Measurements from ENCODE around the gene SRPRB. TPM values are rescaled to one million over a fixed set of nuclear protein-coding genes. Genes with fewer than 3 reads are reported as not detected.

The SRPRB gene
- total and polyA plus RNA-seq, 9 of the 15 experiments (the other 6 are each of a cell fraction or from before 2014, with no cell fraction given): 29.5 to 66.0 (median 41.4) TPM

DNA sequence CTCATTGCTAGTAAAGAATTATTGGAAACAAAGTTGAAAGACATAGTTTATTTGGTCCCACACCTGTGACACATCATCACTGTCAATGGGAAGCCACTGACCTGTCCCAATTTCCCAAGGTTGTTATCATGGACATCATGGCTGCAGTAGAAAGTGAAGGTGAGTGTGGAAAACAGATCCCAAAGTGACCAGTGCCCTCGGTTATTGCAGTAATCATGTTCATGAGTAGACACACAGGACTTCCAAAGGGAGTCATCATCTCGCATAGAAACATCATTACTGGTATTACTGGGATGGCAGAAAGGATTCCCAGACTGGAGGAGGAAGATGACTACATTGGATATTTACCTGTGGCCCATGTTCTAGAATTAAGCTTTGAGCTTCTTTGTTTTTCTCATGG, 44.7 kb upstream of the SRPRB start (continued):
- TF ChIP-seq, protein P1, sequence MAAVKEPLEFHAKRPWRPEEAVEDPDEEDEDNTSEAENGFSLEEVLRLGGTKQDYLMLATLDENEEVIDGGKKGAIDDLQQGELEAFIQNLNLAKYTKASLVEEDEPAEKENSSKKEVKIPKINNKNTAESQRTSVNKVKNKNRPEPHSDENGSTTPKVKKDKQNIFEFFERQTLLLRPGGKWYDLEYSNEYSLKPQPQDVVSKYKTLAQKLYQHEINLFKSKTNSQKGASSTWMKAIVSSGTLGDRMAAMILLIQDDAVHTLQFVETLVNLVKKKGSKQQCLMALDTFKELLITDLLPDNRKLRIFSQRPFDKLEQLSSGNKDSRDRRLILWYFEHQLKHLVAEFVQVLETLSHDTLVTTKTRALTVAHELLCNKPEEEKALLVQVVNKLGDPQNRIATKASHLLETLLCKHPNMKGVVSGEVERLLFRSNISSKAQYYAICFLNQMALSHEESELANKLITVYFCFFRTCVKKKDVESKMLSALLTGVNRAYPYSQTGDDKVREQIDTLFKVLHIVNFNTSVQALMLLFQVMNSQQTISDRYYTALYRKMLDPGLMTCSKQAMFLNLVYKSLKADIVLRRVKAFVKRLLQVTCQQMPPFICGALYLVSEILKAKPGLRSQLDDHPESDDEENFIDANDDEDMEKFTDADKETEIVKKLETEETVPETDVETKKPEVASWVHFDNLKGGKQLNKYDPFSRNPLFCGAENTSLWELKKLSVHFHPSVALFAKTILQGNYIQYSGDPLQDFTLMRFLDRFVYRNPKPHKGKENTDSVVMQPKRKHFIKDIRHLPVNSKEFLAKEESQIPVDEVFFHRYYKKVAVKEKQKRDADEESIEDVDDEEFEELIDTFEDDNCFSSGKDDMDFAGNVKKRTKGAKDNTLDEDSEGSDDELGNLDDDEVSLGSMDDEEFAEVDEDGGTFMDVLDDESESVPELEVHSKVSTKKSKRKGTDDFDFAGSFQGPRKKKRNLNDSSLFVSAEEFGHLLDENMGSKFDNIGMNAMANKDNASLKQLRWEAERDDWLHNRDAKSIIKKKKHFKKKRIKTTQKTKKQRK (IDR thresholded peaks at IDR 0.05; ENCODE audit: borderline replicate concordance, low read depth, low read length): no peak

DNA sequence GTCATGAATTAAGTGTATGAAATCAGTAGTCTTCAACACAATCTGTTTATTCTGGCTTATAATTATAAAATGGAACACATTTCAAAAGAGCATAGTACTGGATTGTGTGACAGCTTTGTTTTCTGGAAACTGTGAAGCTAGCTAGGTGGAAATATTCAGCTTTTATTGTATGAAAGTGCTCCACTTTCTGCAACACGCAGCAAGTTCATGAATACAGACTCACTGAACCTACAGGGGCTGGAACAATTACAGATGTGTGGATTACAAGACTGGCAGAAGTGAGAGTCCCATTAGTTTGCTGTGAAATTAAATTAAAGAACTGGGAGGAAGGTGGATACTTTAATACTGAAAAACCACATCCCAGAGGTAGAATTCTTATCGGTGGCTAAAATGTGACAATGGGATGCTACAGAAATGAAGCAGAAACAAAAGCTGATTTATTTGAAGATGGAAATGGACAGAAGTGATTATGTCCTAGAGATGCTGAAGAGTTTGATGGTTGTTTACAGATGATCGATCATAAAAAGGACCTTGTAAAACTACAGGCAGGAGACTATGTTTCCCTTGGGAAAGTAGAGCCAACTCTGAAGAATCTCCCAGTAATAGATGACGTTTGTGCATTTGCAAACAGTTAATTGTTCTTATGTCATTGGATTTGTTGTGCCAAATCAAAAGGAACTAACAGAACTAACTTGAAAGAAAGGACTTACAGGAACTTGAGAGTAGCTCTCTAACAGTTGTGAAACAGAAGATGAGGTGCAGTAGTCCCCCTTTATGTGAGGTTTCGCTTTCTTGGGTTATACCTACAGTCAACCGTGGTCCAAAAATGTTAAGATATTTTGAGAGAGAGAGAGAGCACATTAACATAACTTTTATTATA, 43.8 kb upstream of the SRPRB start:
- Histone ChIP-seq H3K9me1 (ENCODE audit: control insufficient read depth, insufficient read depth, low read length) (no peaks in the 10 kb centered on the region), H4K20me1 (replicated peaks; ENCODE audit: control insufficient read depth, insufficient read depth, low read length) (no peaks in the 10 kb centered on the region), H3K9me3 (replicated peaks; ENCODE audit: control insufficient read depth, insufficient read depth, low read depth, low read length) (no peaks in the 10 kb centered on the region), H2AFZ (ENCODE audit: low read depth, low read length) (no peak overlapping the region), H3K4me1 (replicated peaks in 1 of 2; ENCODE audit: control insufficient read depth in 2 of 2, insufficient read depth in 2 of 2, low read length in 2 of 2) (no peaks in the 10 kb centered on the region), H3K4me3 (no peak overlapping the region), H3K79me2 (ENCODE audit: control insufficient read depth, insufficient read depth, low read length) (no peaks in the 10 kb centered on the region), H3K4me2 (ENCODE audit: insufficient read depth, low read length) (no peak overlapping the region), H3K9ac (ENCODE audit: insufficient read depth in 1 of 2, low read depth in 2 of 2, low read length in 2 of 2) (no peak overlapping the region), H3K36me3 (ENCODE audit: control insufficient read depth, insufficient read depth, low read length) (no peaks in the 10 kb centered on the region), H3K27me3 (ENCODE audit: control insufficient read depth in 2 of 2, insufficient read depth in 2 of 2, low read length in 2 of 2) (peaks cover 0 to 14% of the 10 kb centered on the region in 2 experiments; a peak in 2 of 5 replicates), H3K27ac (ENCODE audit: extremely low read depth, low read depth, low read length) (no peak overlapping the region)
- DNase-seq (ENCODE audit: extremely low read depth in 1 of 4, low spot score in 3 of 4): no peak
- in situ Hi-C loops (cut with MboI): no loop called here
- TF ChIP-seq TAL1 (IDR thresholded peaks at IDR 0.05) (no peak), ZFX (CRISPR knock-in tag; IDR thresholded peaks at IDR 0.05) (no peak), POLR2A (conservative IDR thresholded peaks at IDR 0.05) (no peak), ZNF830 (CRISPR knock-in tag; IDR thresholded peaks at IDR 0.05) (no peak), HBP1 (CRISPR knock-in tag; IDR thresholded peaks at IDR 0.05) (no peak)
- no TSS peak for BruUV-seq (replicated peaks)
- intact Hi-C loops (cut with micrococcal nuclease): no loop called here
- FAIRE-seq: no peak
- CTCF ChIA-PET (ENCODE audit: low intra/inter-chr PET ratio): no interaction called here
- WGBS (ENCODE audit: insufficient coverage, low coverage, missing lambda C conversion rate): 0% methylated on average over 5 of the region's 6 CpGs
- ATAC-seq: no peak
- POLR2A ChIA-PET: interaction anchor here (1.0 to 1.4 kb wide), 2 partner anchors 9 to 19 kb away, joined by 4 to 5 read pairs; no protein-coding TSS in a partner anchor
